22Rv1 (cell line): ENCODE data around the gene CIROP.

Experiments used
- ZFX ChIP-seq: fragments of 450-650 bp; IDR thresholded peaks from 2 replicates; pipeline ENCODE4 v1.6.1; 2017; ENCODE audit warnings: antibody characterized with exemption, borderline replicate concordance
- TF ChIP-seq, protein P1 (sequence below): fragments of 450-650 bp; IDR thresholded peaks from 2 replicates; pipeline ENCODE4 v1.5.1; 2017; ENCODE audit warnings: mild to moderate bottlenecking

DNA sequence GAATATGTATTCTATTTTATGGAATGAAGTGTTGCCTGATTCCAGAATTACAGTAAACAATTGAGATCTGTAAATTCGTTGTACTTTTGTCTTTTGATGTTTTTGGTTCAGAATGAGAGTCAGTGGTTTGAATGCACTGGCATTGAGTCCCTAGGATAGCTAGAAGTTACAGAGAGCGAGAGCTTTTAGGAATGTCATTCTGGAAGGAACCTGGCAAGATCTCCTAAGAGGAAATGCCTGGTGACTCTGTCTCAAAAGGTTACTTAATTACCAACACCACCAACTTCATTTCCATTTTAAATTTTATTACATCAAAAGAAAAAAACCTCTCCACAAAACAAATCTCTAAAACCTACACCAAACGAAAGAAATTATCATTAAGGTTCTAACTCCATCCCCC lies 20.2 kb upstream of the CIROP start:
- TF ChIP-seq, protein P1, sequence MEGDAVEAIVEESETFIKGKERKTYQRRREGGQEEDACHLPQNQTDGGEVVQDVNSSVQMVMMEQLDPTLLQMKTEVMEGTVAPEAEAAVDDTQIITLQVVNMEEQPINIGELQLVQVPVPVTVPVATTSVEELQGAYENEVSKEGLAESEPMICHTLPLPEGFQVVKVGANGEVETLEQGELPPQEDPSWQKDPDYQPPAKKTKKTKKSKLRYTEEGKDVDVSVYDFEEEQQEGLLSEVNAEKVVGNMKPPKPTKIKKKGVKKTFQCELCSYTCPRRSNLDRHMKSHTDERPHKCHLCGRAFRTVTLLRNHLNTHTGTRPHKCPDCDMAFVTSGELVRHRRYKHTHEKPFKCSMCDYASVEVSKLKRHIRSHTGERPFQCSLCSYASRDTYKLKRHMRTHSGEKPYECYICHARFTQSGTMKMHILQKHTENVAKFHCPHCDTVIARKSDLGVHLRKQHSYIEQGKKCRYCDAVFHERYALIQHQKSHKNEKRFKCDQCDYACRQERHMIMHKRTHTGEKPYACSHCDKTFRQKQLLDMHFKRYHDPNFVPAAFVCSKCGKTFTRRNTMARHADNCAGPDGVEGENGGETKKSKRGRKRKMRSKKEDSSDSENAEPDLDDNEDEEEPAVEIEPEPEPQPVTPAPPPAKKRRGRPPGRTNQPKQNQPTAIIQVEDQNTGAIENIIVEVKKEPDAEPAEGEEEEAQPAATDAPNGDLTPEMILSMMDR, result no peak
- no peak for TF ChIP-seq ZFX
